Neural cell (in vitro differentiated cells): ENCODE measurements around the gene ALK.

Source experiments
- CTCF ChIP-seq: fragments of 450-650 bp; IDR thresholded peaks from 2 replicates; pipeline ENCODE4 v1.5.1; 2014; ENCODE audit warnings: antibody characterized with exemption, mild to moderate bottlenecking, moderate library complexity; ENCODE audit not compliant: poor library complexity, severe bottlenecking
- EP300 ChIP-seq: fragments of 450-650 bp; conservative IDR thresholded peaks from 2 replicates; pipeline ENCODE4 v1.6.1; 2014; ENCODE audit warnings: antibody characterized with exemption, mild to moderate bottlenecking, moderate library complexity; ENCODE audit not compliant: poor library complexity, severe bottlenecking
- EZH2 ChIP-seq: fragments of 200-600, 300-800 bp; shearing (Covaris generic), sonication (generic); IDR thresholded peaks from 2 replicates; pipeline ENCODE4 v1.6.1; 2014; ENCODE audit warnings: antibody characterized with exemption, low read length, borderline replicate concordance, mild to moderate bottlenecking; ENCODE audit not compliant: insufficient read depth, poor library complexity, severe bottlenecking
- MXI1 ChIP-seq: fragments of 450-650 bp; conservative IDR thresholded peaks from 2 replicates; pipeline ENCODE4 v1.6.1; 2014; ENCODE audit warnings: antibody characterized with exemption, mild to moderate bottlenecking; ENCODE audit not compliant: poor library complexity, severe bottlenecking
- POLR2AphosphoS5 ChIP-seq: IDR thresholded peaks from 2 replicates; pipeline ENCODE4 v1.6.1; 2012
- RAD21 ChIP-seq: fragments of 450-650 bp; conservative IDR thresholded peaks from 2 replicates; pipeline ENCODE4 v1.6.1; 2014; ENCODE audit warnings: antibody characterized with exemption, mild to moderate bottlenecking, moderate library complexity
- REST ChIP-seq: IDR thresholded peaks from 2 replicates; pipeline ENCODE4 v1.6.1; 2012; ENCODE audit warnings: borderline replicate concordance
- SMC3 ChIP-seq: fragments of 450-650 bp; conservative IDR thresholded peaks from 2 replicates; pipeline ENCODE4 v1.6.1; 2014; ENCODE audit warnings: antibody characterized with exemption, mild to moderate bottlenecking, moderate library complexity; ENCODE audit not compliant: poor library complexity
- TAF1 ChIP-seq: IDR thresholded peaks from 2 replicates; pipeline ENCODE4 v1.6.1; 2012; ENCODE audit warnings: low read depth

DNA sequence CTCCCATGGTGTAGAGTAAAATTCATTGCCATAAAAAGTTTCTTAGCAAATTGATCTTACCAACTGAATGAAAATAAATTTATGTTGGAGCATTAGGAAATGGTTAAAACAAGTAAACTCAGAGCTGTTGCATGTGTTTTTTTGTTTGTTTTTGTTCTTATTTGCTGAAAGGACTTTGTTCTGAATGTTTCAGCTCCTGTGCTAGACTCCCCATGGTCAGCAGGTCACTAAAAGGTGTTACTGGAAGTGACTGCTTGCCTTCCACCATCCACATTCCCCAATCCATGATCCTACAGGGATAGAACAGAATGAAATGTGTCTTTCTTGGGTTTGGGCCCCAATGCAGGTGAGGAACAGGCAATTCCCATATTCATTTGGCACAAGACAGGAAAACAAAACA is 101.8 kb downstream of the ALK start:
- TF ChIP-seq CTCF (no peak), EP300 (no peak), EZH2 (no peak), POLR2AphosphoS5 (no peak), TAF1 (no peak), SMC3 (no peak), RAD21 (no peak), MXI1 (no peak), REST (no peak)
